Kasumi-1 (cell line): ENCODE measurements around the gene GNPTAB.

Experiments used
- DNase-seq, 2 experiments: peaks; one replicate each; lab custom pipeline; 2025; lab: John Stamatoyannopoulos, UW

GNPTAB gene

GRCh38 chr12:101804409-101804808, 26.4 kb downstream of the GNPTAB start:
- no peak for DNase-seq

GRCh38 chr12:101803978-101804377, 26.8 kb downstream of the GNPTAB start:
- DNase-seq, result no peak

GRCh38 chr12:101802486-101802885, 28.3 kb downstream of the GNPTAB start:
- DNase-seq, result no peak

- DNase-seq, result no peak
Measured at GRCh38 chr12:101799774-101800173, 31.0 kb downstream of the GNPTAB start.

- no peak for DNase-seq
Measured at GRCh38 chr12:101795786-101796185, 35.0 kb downstream of the GNPTAB start.

- no peak for DNase-seq
Measured at GRCh38 chr12:101795013-101795412, 35.7 kb downstream of the GNPTAB start.

GRCh38 chr12:101794574-101794973, 36.2 kb downstream of the GNPTAB start:
- DNase-seq, result no peak

- DNase-seq, result no peak
Measured at GRCh38 chr12:101793401-101793800, 37.4 kb downstream of the GNPTAB start.

- peak; percentile 11 to 47 for DNase-seq
Measured at GRCh38 chr12:101792046-101792931, 38.5 kb downstream of the GNPTAB start.

GRCh38 chr12:101789171-101789570, 41.6 kb downstream of the GNPTAB start:
- no peak for DNase-seq

GRCh38 chr12:101785671-101786070, 45.1 kb downstream of the GNPTAB start:
- no peak for DNase-seq

GRCh38 chr12:101784376-101784775, 46.4 kb downstream of the GNPTAB start:
- DNase-seq, result no peak

- DNase-seq, result no peak
Measured at GRCh38 chr12:101783838-101784237, 46.9 kb downstream of the GNPTAB start.

GRCh38 chr12:101783150-101783549, 47.6 kb downstream of the GNPTAB start:
- DNase-seq, result no peak

GRCh38 chr12:101782273-101782731, 48.5 kb downstream of the GNPTAB start:
- no peak for DNase-seq

GRCh38 chr12:101781834-101782233, 48.9 kb downstream of the GNPTAB start:
- DNase-seq, result no peak

- DNase-seq, result peak; percentile 39 to 53
Measured at GRCh38 chr12:101780599-101780998, 50.2 kb downstream of the GNPTAB start.

- DNase-seq, result no peak
Measured at GRCh38 chr12:101779626-101780025, 51.1 kb downstream of the GNPTAB start.

GRCh38 chr12:101779200-101779599, 51.6 kb downstream of the GNPTAB start:
- DNase-seq, result no peak

- DNase-seq, result no peak
Measured at GRCh38 chr12:101777978-101778377, 52.8 kb downstream of the GNPTAB start.

- peak; percentile 52 to 74 for DNase-seq
Measured at GRCh38 chr12:101777485-101777884, 53.3 kb downstream of the GNPTAB start.

GRCh38 chr12:101775816-101776215, 54.9 kb downstream of the GNPTAB start:
- DNase-seq, result peak; percentile 94

GRCh38 chr12:101773650-101774162, 57.1 kb downstream of the GNPTAB start:
- DNase-seq, result peak; percentile 96
